ENCODE measurements around the gene TRMT1. TPM values are rescaled to one million over a fixed set of nuclear protein-coding genes. Genes with fewer than 3 reads are reported as not detected.
A peak's percentile ranks its signal among the peaks of the same experiment; 100 is the strongest.

The TRMT1 gene
- polyA plus RNA-seq, 3 donors = 14.5 to 94.7 (median 14.5) TPM

- Mint-ChIP-seq H3K27ac (peak overlapping the region in 3 of 7 donors; percentile 47 to 71 (median 60)), H3K36me3 (peaks cover 4 to 6% of the 10 kb centered on the region in 2 donors), H3K4me1 (peaks cover 13% of the 10 kb centered on the region), H3K27me3 (ENCODE audit: low read depth in 3 of 3) (peaks cover 0 to 4% (median 3%) of the 10 kb centered on the region in 3 donors), H3K4me3 (no peak overlapping the region), H3K9me3 (no peaks in the 10 kb centered on the region)
- H3K79me2 ChIP-seq (ENCODE audit: insufficient read depth, low read length) = no peaks in the 10 kb centered on the region
- intact Hi-C loops (cut with micrococcal nuclease) = no loop called here
- TF ChIP-seq CTCF (IDR thresholded peaks at IDR 0.05) = no peak
- H3K4me2 ChIP-seq (replicated peaks; ENCODE audit: extremely low read depth, low read length, poor library complexity, severe bottlenecking) = no peak overlapping the region
- H3K9me3 ChIP-seq (replicated peaks in 1 of 2; ENCODE audit: control insufficient read depth in 1 of 2, insufficient read depth in 1 of 2, low read length in 2 of 2) = no peaks in the 10 kb centered on the region
- WGBS (ENCODE audit: insufficient coverage) = 17% methylated on average over 11 of the region's 11 CpGs
- no peaks in the 10 kb centered on the region for H4K20me1 ChIP-seq (ENCODE audit: insufficient read depth, low read length)
- H2AFZ ChIP-seq (ENCODE audit: insufficient read depth, low read depth, low read length, poor library complexity, severe bottlenecking) = no peak overlapping the region
- no peak overlapping the region for H3K27ac ChIP-seq (ENCODE audit: low read depth in 1 of 2, low read length in 2 of 2)
- no peaks in the 10 kb centered on the region for H3K36me3 ChIP-seq (replicated peaks in 1 of 2; ENCODE audit: control insufficient read depth in 1 of 2, insufficient read depth in 2 of 2, low read length in 2 of 2)
- DNase-seq = no peak
- H3K4me3 ChIP-seq (replicated peaks in 1 of 3; ENCODE audit: low read depth in 2 of 3, low read length in 3 of 3) = no peak overlapping the region
- peaks cover 8 to 13% of the 10 kb centered on the region in 2 donors for H3K4me1 ChIP-seq (ENCODE audit: control insufficient read depth in 1 of 2, insufficient read depth in 2 of 2, low read length in 2 of 2)
- no peaks in the 10 kb centered on the region for H3K27me3 ChIP-seq (ENCODE audit: control insufficient read depth in 2 of 2, insufficient read depth in 2 of 2, low read length in 2 of 2)
- no peak overlapping the region for H3K9ac ChIP-seq (ENCODE audit: insufficient read depth, low read length, poor library complexity, severe bottlenecking)
Observed at GRCh38 chr19:13077240-13077639, 39.3 kb downstream of the TRMT1 start.

GRCh38 chr19:13076787-13077186, 39.8 kb downstream of the TRMT1 start:
- H3K9me3 Mint-ChIP-seq = no peaks in the 10 kb centered on the region
- TF ChIP-seq CTCF (IDR thresholded peaks at IDR 0.05) = no peak
- Histone ChIP-seq H3K27ac (ENCODE audit: low read depth in 1 of 2, low read length in 2 of 2) (no peak overlapping the region), H3K4me2 (replicated peaks; ENCODE audit: extremely low read depth, low read length, poor library complexity, severe bottlenecking) (no peak overlapping the region), H4K20me1 (ENCODE audit: insufficient read depth, low read length) (no peaks in the 10 kb centered on the region), H3K27me3 (ENCODE audit: control insufficient read depth in 2 of 2, insufficient read depth in 2 of 2, low read length in 2 of 2) (no peaks in the 10 kb centered on the region), H2AFZ (ENCODE audit: insufficient read depth, low read depth, low read length, poor library complexity, severe bottlenecking) (no peak overlapping the region), H3K9ac (ENCODE audit: insufficient read depth, low read length, poor library complexity, severe bottlenecking) (no peak overlapping the region), H3K4me3 (replicated peaks in 1 of 3; ENCODE audit: low read depth in 2 of 3, low read length in 3 of 3) (no peak overlapping the region), H3K36me3 (replicated peaks in 1 of 2; ENCODE audit: control insufficient read depth in 1 of 2, insufficient read depth in 2 of 2, low read length in 2 of 2) (no peaks in the 10 kb centered on the region), H3K79me2 (ENCODE audit: insufficient read depth, low read length) (no peaks in the 10 kb centered on the region), H3K9me3 (replicated peaks in 1 of 2; ENCODE audit: control insufficient read depth in 1 of 2, insufficient read depth in 1 of 2, low read length in 2 of 2) (no peaks in the 10 kb centered on the region), H3K4me1 (ENCODE audit: control insufficient read depth in 1 of 2, insufficient read depth in 2 of 2, low read length in 2 of 2) (peaks cover 8 to 13% of the 10 kb centered on the region in 2 donors)
- intact Hi-C loops (cut with micrococcal nuclease) = no loop called here
- peaks cover 4 to 6% of the 10 kb centered on the region in 2 donors for H3K36me3 Mint-ChIP-seq
- peaks cover 13% of the 10 kb centered on the region for H3K4me1 Mint-ChIP-seq
- no peak overlapping the region for H3K27ac Mint-ChIP-seq
- WGBS (ENCODE audit: insufficient coverage) = 53% methylated on average over 3 of the region's 6 CpGs
- DNase-seq = no peak
- H3K27me3 Mint-ChIP-seq (ENCODE audit: low read depth in 3 of 3) = peaks cover 0 to 4% (median 3%) of the 10 kb centered on the region in 3 donors
- no peak overlapping the region for H3K4me3 Mint-ChIP-seq

All from CD14-positive monocyte (primary cell).